ENCODE data around the gene SORBS2.
A peak's percentile ranks its signal among the peaks of the same experiment; 100 is the strongest.

Gene SORBS2

DNA sequence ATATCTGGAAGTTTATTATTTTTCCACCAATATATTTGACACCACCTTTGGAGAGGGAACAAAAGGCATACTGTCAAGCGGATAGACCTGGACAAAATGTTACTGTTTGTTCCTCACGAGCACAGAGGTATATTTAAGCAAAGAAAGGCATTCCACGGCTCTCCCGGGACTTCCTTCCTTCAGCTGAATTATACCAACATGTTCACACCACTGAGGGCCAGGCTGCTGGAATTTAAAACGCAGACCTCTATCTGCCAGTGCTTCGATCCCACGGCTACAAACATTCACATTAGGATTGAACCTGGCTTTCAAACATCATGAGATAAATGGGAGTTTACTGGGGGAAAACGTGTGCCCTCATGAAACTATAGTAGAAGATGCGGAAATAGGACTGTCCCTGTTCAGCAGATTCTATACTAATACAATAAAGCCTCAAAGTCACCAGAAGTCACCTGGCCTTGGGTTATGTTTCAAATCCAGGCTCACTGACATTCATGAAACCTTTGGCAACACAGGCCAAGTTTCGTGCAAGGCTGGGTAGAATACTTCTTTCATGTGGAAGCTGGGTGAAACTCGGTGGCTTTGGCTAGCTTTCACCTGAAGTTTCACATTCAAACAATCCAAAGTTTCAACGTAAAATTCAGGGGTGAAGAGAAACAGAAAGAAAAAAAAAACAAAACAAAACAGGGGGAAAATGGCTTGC is 39.5 kb downstream of the SORBS2 start:
- DNase-seq = no peak

GRCh38 chr4:185771711-185772390 is 40.1 kb downstream of the SORBS2 start:
- DNase-seq = no peak

GRCh38 chr4:185767528-185767927 is 44.5 kb downstream of the SORBS2 start:
- no peak for DNase-seq

GRCh38 chr4:185764876-185765275 is 47.1 kb downstream of the SORBS2 start:
- no peak for DNase-seq

GRCh38 chr4:185761352-185762235 is 50.4 kb downstream of the SORBS2 start:
- no peak for DNase-seq

GRCh38 chr4:185758807-185759206 is 53.2 kb downstream of the SORBS2 start:
- no peak for DNase-seq

GRCh38 chr4:185755451-185755850 is 56.5 kb downstream of the SORBS2 start:
- DNase-seq = no peak

GRCh38 chr4:185754961-185755360 is 57.0 kb downstream of the SORBS2 start:
- DNase-seq = no peak

DNA sequence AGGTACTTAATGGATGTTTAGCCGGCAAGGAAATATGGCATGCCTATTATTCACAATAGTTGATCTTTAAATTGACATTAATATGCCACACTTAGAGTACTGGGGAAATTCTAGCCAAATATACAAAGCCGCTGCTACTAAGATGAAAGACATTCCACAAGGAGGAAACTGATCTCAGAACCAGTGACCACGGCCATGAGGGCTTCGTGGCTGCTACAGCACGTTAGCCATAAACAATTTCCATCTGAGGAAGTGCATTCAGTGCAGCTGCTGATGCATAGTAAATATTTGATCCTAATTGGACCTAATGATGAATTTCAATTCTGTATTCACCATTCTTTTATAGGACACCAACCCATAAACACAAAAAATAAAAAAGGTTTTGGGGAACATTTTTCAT is 59.1 kb downstream of the SORBS2 start:
- no peak for DNase-seq

DNA sequence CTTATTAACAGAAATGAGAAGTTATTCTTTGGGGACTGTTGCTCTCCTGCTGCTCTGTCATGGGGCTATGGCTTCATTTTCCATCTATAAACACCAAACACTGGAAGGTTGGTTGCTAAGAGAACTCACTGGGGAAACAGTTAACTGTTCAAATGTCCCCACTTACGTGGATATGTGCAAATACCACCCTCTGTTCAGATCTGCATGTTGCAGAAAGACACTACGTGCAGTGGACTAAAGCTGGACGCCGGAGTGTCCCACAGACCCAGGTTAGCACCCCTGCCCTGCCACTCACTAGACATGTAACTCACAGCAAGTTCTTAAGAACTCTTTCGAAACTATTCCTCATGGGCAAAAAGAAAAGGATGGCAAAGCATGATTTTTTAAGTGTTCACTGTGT is 62.1 kb downstream of the SORBS2 start:
- no peak for DNase-seq

- DNase-seq = no peak
Observed at GRCh38 chr4:185748901-185749390, 63.0 kb downstream of the SORBS2 start.

- DNase-seq = no peak
Observed at GRCh38 chr4:185745891-185746290, 66.1 kb downstream of the SORBS2 start.

DNA sequence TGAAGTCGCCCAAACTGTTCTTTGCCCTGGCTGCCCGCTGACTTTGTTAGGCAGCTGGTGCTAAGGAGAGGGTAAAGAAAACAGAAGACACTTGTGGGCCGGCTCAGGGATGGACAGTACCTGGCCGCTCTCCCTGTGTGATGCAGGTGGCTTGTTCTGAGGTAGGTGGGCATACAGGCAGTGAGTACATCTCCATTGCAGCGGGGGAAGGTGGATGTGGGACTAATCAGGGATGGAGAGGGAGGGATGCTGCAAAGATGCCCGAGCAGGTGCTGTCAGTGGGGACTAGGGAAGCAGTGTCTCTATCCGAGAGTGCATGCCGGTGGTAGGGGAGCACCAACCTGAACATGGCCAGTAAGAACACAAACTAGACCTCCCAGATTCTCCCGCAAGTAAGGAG is 67.0 kb downstream of the SORBS2 start:
- no peak for DNase-seq

DNA sequence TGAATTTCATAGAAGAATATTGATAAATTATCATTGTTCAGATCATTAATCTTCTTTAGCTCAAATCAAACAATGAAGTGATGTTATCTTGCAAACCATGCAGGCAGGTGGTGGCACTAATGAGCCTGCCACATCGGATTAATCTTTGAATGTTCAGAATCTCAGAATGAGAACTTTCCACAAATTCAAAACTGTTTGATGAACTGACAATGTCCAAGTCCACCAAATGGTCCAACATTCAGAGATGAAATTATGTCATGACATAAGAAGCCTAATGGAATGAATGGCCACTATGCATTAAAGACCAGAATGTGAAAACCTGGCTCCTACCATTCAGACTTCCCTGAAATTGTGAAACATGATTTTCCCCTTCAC is 67.5 kb downstream of the SORBS2 start:
- no peak for DNase-seq

- DNase-seq = peak in 1 of 2 donors; percentile 39
Observed at GRCh38 chr4:185743722-185744487, 68.1 kb downstream of the SORBS2 start.

DNA sequence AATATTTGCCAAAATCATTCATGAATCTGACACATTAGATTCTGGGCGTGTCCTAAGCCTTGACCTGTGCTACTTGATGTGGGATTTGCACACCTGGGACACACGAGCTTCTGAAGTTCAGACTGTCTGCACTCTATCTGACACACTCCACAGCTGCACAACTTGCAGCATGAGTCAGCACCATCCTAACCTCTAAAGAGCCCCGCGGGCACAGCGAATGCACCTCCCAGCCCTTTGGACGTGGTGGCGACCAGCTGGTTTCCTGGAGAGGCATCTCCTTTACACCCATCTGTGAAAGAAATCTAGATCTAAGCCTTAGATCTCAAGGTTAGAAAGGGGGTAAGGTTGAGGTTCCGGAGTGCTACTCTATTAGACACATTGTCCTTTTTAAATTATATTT is 69.2 kb downstream of the SORBS2 start:
- DNase-seq = no peak

DNA sequence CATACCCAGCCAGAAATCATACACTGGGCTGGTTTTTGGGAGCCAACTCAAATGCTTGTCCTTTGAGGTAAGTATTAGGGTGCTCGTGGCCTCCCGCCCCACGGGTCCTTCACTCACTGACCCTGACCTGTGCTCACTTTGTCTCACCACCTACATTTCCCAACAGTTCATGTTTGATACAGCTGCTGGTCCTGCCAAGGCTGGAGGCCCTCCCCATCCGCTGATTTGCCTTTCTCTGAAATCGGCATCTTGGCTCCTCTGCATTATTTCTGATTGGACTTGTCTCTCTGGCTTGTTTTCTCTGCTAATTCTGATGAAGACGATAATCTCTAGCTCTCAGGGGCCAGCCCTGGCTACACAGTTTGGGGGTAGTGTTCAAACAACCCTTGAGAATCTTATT is 70.2 kb downstream of the SORBS2 start:
- DNase-seq = no peak

DNA sequence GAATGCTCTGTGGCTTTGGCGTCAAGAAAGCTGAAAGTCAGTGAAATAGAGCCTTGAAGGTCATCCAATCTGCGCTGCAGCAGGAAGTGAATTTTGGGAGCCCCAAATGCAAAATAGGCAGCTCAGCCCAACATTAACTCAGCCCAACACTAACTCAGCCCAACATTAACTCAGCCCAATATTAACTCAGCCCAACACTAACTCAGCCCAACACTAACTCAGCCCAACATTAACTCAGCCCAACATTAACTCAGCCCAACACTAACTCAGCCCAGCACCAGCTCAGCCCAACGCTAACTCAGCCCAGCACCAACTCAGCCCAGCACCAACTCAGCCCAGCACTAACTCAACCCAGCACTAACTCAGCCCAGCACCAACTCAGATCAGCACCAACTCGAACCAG is 71.5 kb downstream of the SORBS2 start:
- peak in 1 of 2 donors; percentile 9 for DNase-seq

GRCh38 chr4:185738820-185739219 is 73.2 kb downstream of the SORBS2 start:
- DNase-seq = no peak

GRCh38 chr4:185738038-185738552 is 73.9 kb downstream of the SORBS2 start:
- DNase-seq = peak in 1 of 2 donors; percentile 38

DNA sequence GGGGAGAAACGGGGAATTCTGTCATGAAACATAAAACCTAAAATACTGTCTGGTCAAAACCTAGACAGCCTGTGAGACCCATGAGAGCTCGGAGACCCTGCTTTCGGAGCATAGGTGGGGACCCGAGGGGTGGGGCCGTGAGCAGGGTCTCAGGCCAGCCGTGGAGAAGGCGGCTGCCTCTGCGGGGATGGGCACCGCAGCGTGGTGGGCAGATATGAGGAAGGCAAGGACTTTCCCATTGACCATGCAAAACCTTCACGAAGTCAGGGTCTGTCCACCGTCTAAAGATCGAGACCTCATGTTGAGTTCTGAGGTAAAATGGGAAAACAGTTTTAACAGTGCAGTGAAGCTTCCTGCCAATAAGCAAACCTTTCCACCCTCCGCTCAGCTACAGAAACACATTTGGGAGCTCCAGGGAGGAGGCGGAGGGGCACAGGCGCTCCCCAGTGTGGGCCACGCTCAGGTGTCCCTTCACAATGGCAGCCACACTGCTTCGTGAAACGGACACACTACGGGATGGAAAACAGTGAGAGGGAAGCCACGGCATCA is 74.4 kb downstream of the SORBS2 start:
- no peak for DNase-seq

- no peak for DNase-seq
Observed at GRCh38 chr4:185736882-185737281, 75.1 kb downstream of the SORBS2 start.

All from inflammatory macrophage treated with lipopolysaccharide for 1 hour (primary cell).